GDM1 (cell line): ENCODE data around the gene BMPR2.

Experiments used
- DNase-seq: peaks from one replicate; lab custom pipeline; 2025; lab: John Stamatoyannopoulos, UW

The BMPR2 gene

GRCh38 chr2:202604699-202605098 lies 228.6 kb downstream of the BMPR2 start:
- DNase-seq: no peak

DNA sequence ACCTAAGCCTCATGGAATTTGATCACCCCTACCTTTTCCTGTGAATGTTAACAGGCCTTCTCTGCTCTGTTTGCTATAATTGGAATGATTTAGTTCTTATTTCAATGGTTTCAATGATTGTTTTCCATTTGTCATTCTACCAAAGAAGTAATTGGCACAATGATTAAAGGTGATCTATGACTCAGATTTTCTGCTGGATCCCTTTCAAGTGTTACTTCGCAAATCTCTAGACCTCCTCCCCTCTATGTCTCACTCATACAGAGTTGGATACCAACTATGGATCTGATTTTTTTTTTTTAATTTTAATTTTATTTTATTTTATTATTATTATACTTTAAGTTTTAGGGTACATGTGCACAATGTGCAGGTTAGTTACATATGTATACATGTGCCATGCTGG lies 229.0 kb downstream of the BMPR2 start:
- no peak for DNase-seq

- peak; percentile 43 for DNase-seq
Observed at GRCh38 chr2:202608142-202608852, 232.2 kb downstream of the BMPR2 start.

DNA sequence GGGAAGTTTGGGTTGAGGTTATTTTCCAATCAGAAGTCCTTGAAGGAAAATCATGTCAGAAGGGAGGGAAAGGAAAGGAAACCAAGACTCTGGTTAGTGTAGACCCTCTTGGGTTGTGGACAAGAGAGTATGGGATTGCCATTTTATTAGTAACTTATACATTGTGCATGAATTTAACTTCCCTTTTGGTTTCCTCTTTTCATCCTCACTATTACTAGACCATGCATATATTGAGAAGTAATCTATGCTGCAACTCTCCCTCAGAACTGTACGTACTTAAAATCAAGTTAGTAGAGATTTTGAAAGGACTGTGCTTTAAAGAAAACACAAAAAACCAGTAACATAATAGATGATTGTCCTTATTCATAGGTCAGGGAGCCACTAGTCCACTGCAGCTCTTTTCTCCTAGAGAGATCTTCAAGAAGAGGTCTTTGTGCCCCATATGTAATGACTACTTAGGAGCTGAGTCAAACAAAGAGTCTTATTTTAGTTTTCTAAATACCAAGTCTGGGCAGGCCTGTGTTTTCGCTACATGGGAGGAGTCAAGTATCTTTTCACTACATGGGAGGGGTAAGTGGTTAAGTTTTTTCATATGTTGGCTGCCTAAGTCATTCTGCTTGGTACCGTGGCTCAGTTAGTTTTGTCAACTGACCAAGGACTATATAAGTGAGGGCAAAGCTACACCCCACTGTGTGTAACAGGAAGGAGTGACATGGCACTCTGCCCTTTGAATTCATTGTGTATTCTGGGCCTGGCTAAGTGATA lies 233.4 kb downstream of the BMPR2 start:
- DNase-seq: no peak

GRCh38 chr2:202610380-202610779 lies 234.3 kb downstream of the BMPR2 start:
- DNase-seq: no peak

DNA sequence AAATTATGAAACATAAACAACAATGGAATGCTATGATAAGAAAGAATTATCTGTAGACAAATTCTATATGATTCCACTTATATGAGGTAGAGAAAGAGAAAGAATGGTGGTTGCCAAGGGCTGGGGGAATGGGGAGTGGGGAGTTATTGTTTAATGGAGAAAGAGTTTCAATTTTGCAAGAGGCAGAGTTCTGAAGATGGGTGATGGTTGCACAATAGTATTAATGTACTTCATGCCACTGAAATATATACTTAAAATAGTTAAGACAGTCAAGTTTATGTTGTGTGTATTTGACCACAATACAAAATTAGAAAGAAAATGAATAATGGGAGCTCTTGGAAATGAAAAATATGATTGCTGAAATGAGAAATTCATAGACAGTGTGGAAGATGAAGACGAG lies 236.0 kb downstream of the BMPR2 start:
- no peak for DNase-seq

DNA sequence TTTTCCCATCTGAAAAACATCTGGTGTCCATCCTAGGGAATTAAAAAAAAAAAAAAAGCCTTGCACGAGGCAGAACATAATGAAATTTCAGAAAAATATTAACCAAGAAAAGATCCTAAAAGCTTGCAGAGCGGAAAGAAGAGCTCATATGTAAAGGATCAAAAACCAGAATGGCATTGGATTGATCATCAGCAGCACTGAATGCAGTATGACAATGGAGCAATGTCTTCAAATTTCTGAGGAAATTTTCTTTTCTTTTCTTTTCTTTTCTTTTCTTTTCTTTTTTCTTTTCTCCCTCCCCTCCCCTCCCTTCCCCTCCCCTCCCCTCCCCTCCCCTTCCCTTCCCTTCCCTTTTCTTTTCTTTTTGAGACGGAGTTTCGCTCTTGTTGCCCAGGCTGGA lies 237.4 kb downstream of the BMPR2 start:
- no peak for DNase-seq
